ENCODE results near the gene CD86. TPM values are rescaled to one million over a fixed set of nuclear protein-coding genes. Genes with fewer than 3 reads are reported as not detected.

Gene CD86
- total and polyA plus RNA-seq, 9 donors, result 1.7 to 3.0 (median 2.6) TPM

DNA sequence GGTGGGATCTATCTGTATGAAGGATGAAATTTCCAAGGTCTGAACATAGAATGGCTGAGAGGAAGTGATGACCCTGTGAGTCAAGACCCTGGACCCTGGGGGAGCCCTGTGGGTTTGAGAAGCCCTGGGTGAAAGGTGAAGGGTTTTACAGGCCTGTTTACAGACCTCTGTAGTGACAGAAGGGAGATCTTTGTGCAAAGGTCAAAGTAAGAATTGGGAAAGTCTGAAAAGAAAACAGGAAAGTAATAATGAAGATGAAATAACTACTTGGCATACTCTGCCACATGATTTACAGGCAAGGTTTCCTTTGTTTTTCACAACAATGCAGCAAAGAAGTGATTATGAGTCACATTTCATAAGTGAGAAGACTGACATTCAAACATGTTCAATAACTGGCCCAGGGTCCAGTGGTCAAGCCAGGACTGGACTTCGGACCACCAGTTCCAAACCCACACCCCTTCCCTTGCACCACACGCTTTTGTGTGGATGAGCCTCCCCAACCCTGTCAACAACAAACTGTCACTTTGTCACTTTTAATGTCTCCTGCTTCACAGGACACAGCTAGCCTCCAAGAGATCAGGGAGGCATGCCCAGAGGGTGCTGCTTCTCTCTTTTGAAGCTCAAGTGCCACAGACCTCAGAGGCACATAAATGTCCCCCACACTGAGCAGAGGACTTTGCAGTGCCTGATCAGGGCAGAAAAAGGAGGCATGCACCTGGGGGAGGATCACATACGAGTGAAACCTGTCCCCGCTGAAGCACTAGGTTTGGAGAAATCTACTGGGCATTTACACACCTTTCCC, 21.5 kb downstream of the CD86 start:
- 70% methylated on average over 2 of the region's 4 CpGs for WGBS (ENCODE audit: insufficient coverage)
- DNase-seq, result no peak
- Histone ChIP-seq H3K4me3 (ENCODE audit: low read length) (no peak overlapping the region), H3K4me1 (ENCODE audit: control insufficient read depth, insufficient read depth, low read length) (peaks cover 13% of the 10 kb centered on the region), H3K27me3 (ENCODE audit: control insufficient read depth, insufficient read depth, low read length) (no peaks in the 10 kb centered on the region), H3K36me3 (ENCODE audit: control insufficient read depth, insufficient read depth, low read length) (no peaks in the 10 kb centered on the region), H3K27ac (ENCODE audit: low read length) (no peak overlapping the region), H3K9me3 (replicated peaks; ENCODE audit: control insufficient read depth, low read depth, low read length) (no peaks in the 10 kb centered on the region)

GRCh38 chr3:122077293-122078234, 22.4 kb downstream of the CD86 start:
- H3K4me3 ChIP-seq (ENCODE audit: low read length), result no peak overlapping the region
- H3K9me3 ChIP-seq (replicated peaks; ENCODE audit: control insufficient read depth, low read depth, low read length), result no peaks in the 10 kb centered on the region
- H3K27ac ChIP-seq (ENCODE audit: low read length), result peak overlapping the region; percentile 7
- H3K4me1 ChIP-seq (ENCODE audit: control insufficient read depth, insufficient read depth, low read length), result peaks cover 13% of the 10 kb centered on the region
- 50% methylated on average over 6 of the region's 9 CpGs for WGBS (ENCODE audit: insufficient coverage)
- H3K36me3 ChIP-seq (ENCODE audit: control insufficient read depth, insufficient read depth, low read length), result no peaks in the 10 kb centered on the region
- DNase-seq, result no peak
- H3K27me3 ChIP-seq (ENCODE audit: control insufficient read depth, insufficient read depth, low read length), result no peaks in the 10 kb centered on the region

DNA sequence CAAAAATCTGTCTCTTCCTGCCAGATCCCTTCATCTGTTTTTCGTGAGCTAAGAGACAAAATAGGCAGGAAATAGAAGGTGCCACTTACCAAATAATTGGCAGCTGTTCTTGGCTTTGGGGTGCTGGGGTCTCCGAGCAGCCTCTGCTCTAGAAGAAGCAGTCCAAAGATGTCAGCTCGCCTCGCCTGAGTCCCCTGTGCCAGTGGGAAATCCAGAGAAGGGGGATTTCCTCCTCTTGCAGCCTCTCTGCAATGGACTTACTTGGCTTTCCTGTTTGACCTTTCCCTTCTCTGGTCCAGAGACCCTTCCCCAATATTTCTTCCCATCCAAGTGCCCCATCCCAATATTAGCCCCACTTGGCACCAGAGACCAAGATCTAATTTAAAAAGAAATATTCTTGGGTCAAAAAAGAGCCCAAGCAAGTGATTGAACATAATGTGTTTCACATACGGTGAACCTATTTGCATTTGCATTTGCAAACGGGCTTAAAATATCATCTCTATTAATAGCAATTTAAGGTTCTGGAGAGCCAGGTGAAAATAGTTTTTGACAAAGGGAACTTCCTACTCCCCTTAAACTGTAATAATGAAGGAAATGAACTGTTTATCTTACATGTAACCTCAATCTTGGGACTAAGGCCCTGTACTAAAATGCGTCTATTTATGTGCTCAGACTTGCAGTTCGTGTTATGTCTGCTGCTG, 23.2 kb downstream of the CD86 start:
- Histone ChIP-seq H3K27ac (ENCODE audit: low read length) (no peak overlapping the region), H3K27me3 (ENCODE audit: control insufficient read depth, insufficient read depth, low read length) (no peaks in the 10 kb centered on the region), H3K36me3 (ENCODE audit: control insufficient read depth, insufficient read depth, low read length) (no peaks in the 10 kb centered on the region), H3K4me1 (ENCODE audit: control insufficient read depth, insufficient read depth, low read length) (peaks cover 13% of the 10 kb centered on the region), H3K9me3 (replicated peaks; ENCODE audit: control insufficient read depth, low read depth, low read length) (no peaks in the 10 kb centered on the region), H3K4me3 (ENCODE audit: low read length) (no peak overlapping the region)
- 7% methylated on average over 3 of the region's 8 CpGs for WGBS (ENCODE audit: insufficient coverage)
- no peak for DNase-seq

- 95% methylated on average over 5 of the region's 8 CpGs for WGBS (ENCODE audit: insufficient coverage)
- no peak for DNase-seq
- no peak overlapping the region for H3K4me3 ChIP-seq (ENCODE audit: low read length)
- H3K27ac ChIP-seq (ENCODE audit: low read length), result no peak overlapping the region
- no peaks in the 10 kb centered on the region for H3K27me3 ChIP-seq (ENCODE audit: control insufficient read depth, insufficient read depth, low read length)
- H3K4me1 ChIP-seq (ENCODE audit: control insufficient read depth, insufficient read depth, low read length), result peaks cover 10% of the 10 kb centered on the region
- H3K9me3 ChIP-seq (replicated peaks; ENCODE audit: control insufficient read depth, low read depth, low read length), result no peaks in the 10 kb centered on the region
- H3K36me3 ChIP-seq (ENCODE audit: control insufficient read depth, insufficient read depth, low read length), result no peaks in the 10 kb centered on the region
Measured at GRCh38 chr3:122079524-122080206, 24.5 kb downstream of the CD86 start.

DNA sequence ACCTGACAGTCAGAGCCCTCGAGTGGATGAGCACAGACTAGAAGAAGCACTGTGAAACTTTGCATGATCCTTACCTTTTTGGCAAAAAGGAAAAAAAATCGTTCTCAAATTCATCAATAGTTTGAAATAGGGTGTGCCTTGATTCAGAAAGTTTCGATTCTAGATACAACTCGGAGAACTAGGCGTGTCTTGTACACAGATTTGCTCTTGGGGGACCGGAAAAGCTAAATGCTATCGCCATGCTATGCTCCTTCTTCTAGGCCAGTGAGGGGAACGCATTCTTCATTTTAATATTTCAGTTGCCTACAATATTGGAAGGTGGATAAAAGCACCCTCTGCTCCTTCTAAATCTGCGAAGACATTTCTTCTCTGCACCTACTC, 25.0 kb downstream of the CD86 start:
- Histone ChIP-seq H3K4me3 (ENCODE audit: low read length) (no peak overlapping the region), H3K27ac (ENCODE audit: low read length) (no peak overlapping the region), H3K4me1 (ENCODE audit: control insufficient read depth, insufficient read depth, low read length) (peaks cover 10% of the 10 kb centered on the region), H3K36me3 (ENCODE audit: control insufficient read depth, insufficient read depth, low read length) (no peaks in the 10 kb centered on the region), H3K27me3 (ENCODE audit: control insufficient read depth, insufficient read depth, low read length) (no peaks in the 10 kb centered on the region), H3K9me3 (replicated peaks; ENCODE audit: control insufficient read depth, low read depth, low read length) (no peaks in the 10 kb centered on the region)
- no peak for DNase-seq
- WGBS (ENCODE audit: insufficient coverage), result 81% methylated on average over 3 of the region's 9 CpGs

- Histone ChIP-seq H3K4me1 (ENCODE audit: control insufficient read depth, insufficient read depth, low read length) (peaks cover 10% of the 10 kb centered on the region), H3K9me3 (replicated peaks; ENCODE audit: control insufficient read depth, low read depth, low read length) (no peaks in the 10 kb centered on the region), H3K27ac (ENCODE audit: low read length) (no peak overlapping the region), H3K36me3 (ENCODE audit: control insufficient read depth, insufficient read depth, low read length) (no peaks in the 10 kb centered on the region), H3K4me3 (ENCODE audit: low read length) (no peak overlapping the region), H3K27me3 (ENCODE audit: control insufficient read depth, insufficient read depth, low read length) (no peaks in the 10 kb centered on the region)
- no peak for DNase-seq
- 51% methylated on average over 3 of the region's 7 CpGs for WGBS (ENCODE audit: insufficient coverage)
Measured at GRCh38 chr3:122081543-122082247, 26.5 kb downstream of the CD86 start.

DNA sequence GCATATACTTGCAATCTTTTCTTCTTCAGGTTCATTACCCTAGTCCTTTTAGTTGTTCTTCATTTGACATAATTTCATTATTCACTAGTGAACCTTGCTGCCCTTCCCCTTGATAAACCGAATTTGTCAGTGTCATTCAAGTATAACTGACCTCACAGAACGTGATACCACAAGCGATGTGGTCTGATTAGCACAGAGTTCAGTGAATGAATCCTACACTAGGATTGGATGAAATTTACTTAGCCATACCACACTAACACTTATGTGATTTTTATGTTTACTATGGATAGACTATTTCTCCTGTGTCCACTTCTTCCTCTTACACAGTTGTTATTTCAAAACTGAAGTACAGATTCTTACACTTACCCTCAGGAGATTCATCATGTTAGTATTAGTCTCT, 27.2 kb downstream of the CD86 start:
- Histone ChIP-seq H3K4me3 (ENCODE audit: low read length) (no peak overlapping the region), H3K9me3 (replicated peaks; ENCODE audit: control insufficient read depth, low read depth, low read length) (no peaks in the 10 kb centered on the region), H3K27me3 (ENCODE audit: control insufficient read depth, insufficient read depth, low read length) (no peaks in the 10 kb centered on the region), H3K36me3 (ENCODE audit: control insufficient read depth, insufficient read depth, low read length) (no peaks in the 10 kb centered on the region), H3K27ac (ENCODE audit: low read length) (no peak overlapping the region), H3K4me1 (ENCODE audit: control insufficient read depth, insufficient read depth, low read length) (peaks cover 12% of the 10 kb centered on the region)
- WGBS (ENCODE audit: insufficient coverage), result no CpG with 5 or more reads among the region's 3 CpGs
- DNase-seq, result no peak

DNA sequence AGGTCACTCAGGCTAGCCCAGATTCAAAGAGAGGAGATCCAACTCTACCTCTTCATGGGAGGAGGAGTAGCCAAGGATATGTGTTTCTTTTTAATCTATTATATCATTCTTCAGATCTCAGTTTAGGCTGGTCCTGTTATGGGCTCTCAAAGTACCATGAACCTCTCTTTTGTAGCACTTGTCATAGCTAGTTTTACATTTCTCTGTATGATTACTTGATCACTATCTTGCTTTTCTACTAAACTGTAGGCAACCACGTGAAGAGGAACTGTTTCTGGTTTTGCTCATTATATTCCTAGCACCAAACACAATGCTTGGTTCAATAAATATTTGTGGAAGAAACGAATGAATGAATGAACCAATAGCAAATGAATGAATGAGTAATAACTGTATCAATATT, 29.6 kb downstream of the CD86 start:
- no peaks in the 10 kb centered on the region for H3K27me3 ChIP-seq (ENCODE audit: control insufficient read depth, insufficient read depth, low read length)
- no peak overlapping the region for H3K27ac ChIP-seq (ENCODE audit: low read length)
- DNase-seq, result no peak
- peaks cover 4% of the 10 kb centered on the region for H3K4me1 ChIP-seq (ENCODE audit: control insufficient read depth, insufficient read depth, low read length)
- no peak overlapping the region for H3K4me3 ChIP-seq (ENCODE audit: low read length)
- no peaks in the 10 kb centered on the region for H3K9me3 ChIP-seq (replicated peaks; ENCODE audit: control insufficient read depth, low read depth, low read length)
- WGBS (ENCODE audit: insufficient coverage), result no CpG with 5 or more reads among the region's 2 CpGs
- H3K36me3 ChIP-seq (ENCODE audit: control insufficient read depth, insufficient read depth, low read length), result no peaks in the 10 kb centered on the region

DNA sequence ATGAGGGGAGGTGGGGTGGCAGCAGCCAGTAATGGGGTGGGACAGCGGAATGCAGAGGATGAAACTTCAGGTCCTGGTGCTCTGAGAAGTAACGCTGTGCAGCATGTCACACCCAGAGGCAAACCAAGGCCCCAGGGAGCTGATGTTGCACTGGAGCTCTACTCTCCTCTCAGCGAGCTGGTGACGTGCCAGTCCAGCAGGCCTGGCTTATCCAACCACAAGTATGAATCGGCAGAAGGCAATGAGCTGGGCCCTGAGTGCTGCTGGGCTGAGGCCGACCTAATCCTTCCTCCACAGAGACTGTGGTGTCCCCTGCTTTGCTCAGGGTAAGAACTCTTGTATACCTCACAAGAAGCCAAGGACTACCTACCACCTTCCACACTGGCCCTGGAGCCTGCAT, 30.5 kb downstream of the CD86 start:
- WGBS (ENCODE audit: insufficient coverage), result 86% methylated on average over 6 of the region's 6 CpGs
- no peak overlapping the region for H3K27ac ChIP-seq (ENCODE audit: low read length)
- no peaks in the 10 kb centered on the region for H3K27me3 ChIP-seq (ENCODE audit: control insufficient read depth, insufficient read depth, low read length)
- H3K4me3 ChIP-seq (ENCODE audit: low read length), result no peak overlapping the region
- H3K36me3 ChIP-seq (ENCODE audit: control insufficient read depth, insufficient read depth, low read length), result no peaks in the 10 kb centered on the region
- no peak for DNase-seq
- peaks cover 4% of the 10 kb centered on the region for H3K4me1 ChIP-seq (ENCODE audit: control insufficient read depth, insufficient read depth, low read length)
- H3K9me3 ChIP-seq (replicated peaks; ENCODE audit: control insufficient read depth, low read depth, low read length), result no peaks in the 10 kb centered on the region
